BE2C (cell line): ENCODE results near the gene RASGRP1.

Source experiments
- DNase-seq: peaks from one replicate; pipeline ENCODE4 v3.0.0-alpha.2; 2020
- H3K27me3 ChIP-seq: fragments of 250-450 bp; sonication (Bioruptor Pico); 2 replicates; pipeline ENCODE4 v1.5.1; 2020; ENCODE audit warnings: mild to moderate bottlenecking
- H3K36me3 ChIP-seq: fragments of 250-450 bp; sonication (Bioruptor Pico); 2 replicates; pipeline ENCODE4 v1.5.1; 2020; ENCODE audit warnings: mild to moderate bottlenecking
- H3K4me1 ChIP-seq: fragments of 250-450 bp; sonication (Bioruptor Pico); 2 replicates; pipeline ENCODE4 v1.5.1; 2020
- H3K4me3 ChIP-seq: 2 replicates; pipeline ENCODE4 v1.5.1; 2011; ENCODE audit warnings: low read depth, low read length
- H3K9me3 ChIP-seq: fragments of 250-450 bp; sonication (Bioruptor Pico); 2 replicates; pipeline ENCODE4 v1.5.1; 2020
- CTCF ChIP-seq: IDR thresholded peaks from 2 replicates; pipeline ENCODE4 v1.5.1; 2012; ENCODE audit warnings: mild to moderate bottlenecking, low read depth, low read length

RASGRP1 gene

GRCh38 chr15:38504680-38505467, 59.7 kb downstream of the RASGRP1 start:
- no peaks in the 10 kb centered on the region for H3K27me3 ChIP-seq
- no peak overlapping the region for H3K4me3 ChIP-seq
- no peaks in the 10 kb centered on the region for H3K36me3 ChIP-seq
- no peaks in the 10 kb centered on the region for H3K9me3 ChIP-seq
- DNase-seq, result no peak
- no peaks in the 10 kb centered on the region for H3K4me1 ChIP-seq
- TF ChIP-seq CTCF, result no peak

GRCh38 chr15:38503496-38503895, 61.1 kb downstream of the RASGRP1 start:
- H3K4me1 ChIP-seq, result no peaks in the 10 kb centered on the region
- no peak for TF ChIP-seq CTCF
- H3K27me3 ChIP-seq, result no peaks in the 10 kb centered on the region
- no peak overlapping the region for H3K4me3 ChIP-seq
- no peaks in the 10 kb centered on the region for H3K9me3 ChIP-seq
- DNase-seq, result no peak
- H3K36me3 ChIP-seq, result no peaks in the 10 kb centered on the region

GRCh38 chr15:38499651-38500050, 65.0 kb downstream of the RASGRP1 start:
- no peaks in the 10 kb centered on the region for H3K36me3 ChIP-seq
- DNase-seq, result no peak
- H3K9me3 ChIP-seq, result no peaks in the 10 kb centered on the region

GRCh38 chr15:38496151-38496550, 68.5 kb downstream of the RASGRP1 start:
- no peaks in the 10 kb centered on the region for H3K36me3 ChIP-seq
- DNase-seq, result no peak
- no peaks in the 10 kb centered on the region for H3K9me3 ChIP-seq
- H3K27me3 ChIP-seq, result no peaks in the 10 kb centered on the region
- H3K4me1 ChIP-seq, result no peaks in the 10 kb centered on the region
- no peak overlapping the region for H3K4me3 ChIP-seq
- no peak for TF ChIP-seq CTCF

More at GRCh38 chr15:38499651-38500050, 65.0 kb downstream of the RASGRP1 start:
- Histone ChIP-seq H3K4me1 (no peaks in the 10 kb centered on the region), H3K27me3 (no peaks in the 10 kb centered on the region), H3K4me3 (no peak overlapping the region)
- no peak for TF ChIP-seq CTCF

GRCh38 chr15:38490242-38490922, 74.2 kb downstream of the RASGRP1 start:
- Histone ChIP-seq H3K36me3 (no peaks in the 10 kb centered on the region), H3K9me3 (no peaks in the 10 kb centered on the region), H3K27me3 (no peaks in the 10 kb centered on the region), H3K4me3 (no peak overlapping the region), H3K4me1 (no peaks in the 10 kb centered on the region)
- no peak for TF ChIP-seq CTCF
- no peak for DNase-seq

- Histone ChIP-seq H3K4me3 (no peak overlapping the region), H3K9me3 (no peaks in the 10 kb centered on the region), H3K27me3 (no peaks in the 10 kb centered on the region), H3K4me1 (no peaks in the 10 kb centered on the region), H3K36me3 (no peaks in the 10 kb centered on the region)
- TF ChIP-seq CTCF, result no peak
- DNase-seq, result no peak
Observed at GRCh38 chr15:38487378-38487777, 77.2 kb downstream of the RASGRP1 start.
